ENCODE data around the gene NTSR1.

Gene NTSR1

GRCh38 chr20:62758226-62758912, 49.7 kb downstream of the NTSR1 start:
- no peak for DNase-seq (ENCODE audit: low spot score)

- no peak for DNase-seq (ENCODE audit: low spot score)
These were observed 51.4 kb downstream of the NTSR1 start for GRCh38 chr20:62759981-62760431.

GRCh38 chr20:62760471-62760855, 51.8 kb downstream of the NTSR1 start:
- no peak for DNase-seq (ENCODE audit: low spot score)

GRCh38 chr20:62760856-62761758, 52.5 kb downstream of the NTSR1 start:
- DNase-seq (ENCODE audit: low spot score): no peak

- DNase-seq (ENCODE audit: low spot score): no peak
These were observed 53.1 kb downstream of the NTSR1 start for GRCh38 chr20:62761759-62762131.

- DNase-seq (ENCODE audit: low spot score): no peak
These were observed 53.7 kb downstream of the NTSR1 start for GRCh38 chr20:62762376-62762775.

GRCh38 chr20:62762801-62763368, 54.2 kb downstream of the NTSR1 start:
- no peak for DNase-seq (ENCODE audit: low spot score)

GRCh38 chr20:62763404-62763803, 54.8 kb downstream of the NTSR1 start:
- DNase-seq (ENCODE audit: low spot score): no peak

GRCh38 chr20:62764156-62764935, 55.7 kb downstream of the NTSR1 start:
- DNase-seq (ENCODE audit: low spot score): no peak

GRCh38 chr20:62765021-62765420, 56.4 kb downstream of the NTSR1 start:
- DNase-seq (ENCODE audit: low spot score): no peak

GRCh38 chr20:62765432-62766070, 56.9 kb downstream of the NTSR1 start:
- DNase-seq (ENCODE audit: low spot score): no peak

- DNase-seq (ENCODE audit: low spot score): no peak
These were observed 57.4 kb downstream of the NTSR1 start for GRCh38 chr20:62766071-62766450.

GRCh38 chr20:62766716-62767115, 58.1 kb downstream of the NTSR1 start:
- no peak for DNase-seq (ENCODE audit: low spot score)

- no peak for DNase-seq (ENCODE audit: low spot score)
These were observed 59.6 kb downstream of the NTSR1 start for GRCh38 chr20:62768234-62768546.

GRCh38 chr20:62768551-62769287, 60.1 kb downstream of the NTSR1 start:
- DNase-seq (ENCODE audit: low spot score): no peak

- DNase-seq (ENCODE audit: low spot score): no peak
These were observed 60.9 kb downstream of the NTSR1 start for GRCh38 chr20:62769346-62770071.

- DNase-seq (ENCODE audit: low spot score): no peak
These were observed 61.7 kb downstream of the NTSR1 start for GRCh38 chr20:62770111-62770910.

- no peak for DNase-seq (ENCODE audit: low spot score)
These were observed 62.3 kb downstream of the NTSR1 start for GRCh38 chr20:62770916-62771315.

- DNase-seq (ENCODE audit: low spot score): no peak
These were observed 62.9 kb downstream of the NTSR1 start for GRCh38 chr20:62771396-62772102.

Data from hematopoietic multipotent progenitor cell treated with erythropoietin and hydrocortisone succinate and interleukin-3 and kit ligand, for 17 days (in vitro differentiated cells).